ENCODE data around the gene SELENOH.
A peak's percentile ranks its signal among the peaks of the same experiment; 100 is the strongest.
"Not testable (repeated sequence)": the region's sequence is repeated elsewhere in the genome, so short reads cannot be mapped to it uniquely, and the experiment has no call there.

The SELENOH gene, protein sequence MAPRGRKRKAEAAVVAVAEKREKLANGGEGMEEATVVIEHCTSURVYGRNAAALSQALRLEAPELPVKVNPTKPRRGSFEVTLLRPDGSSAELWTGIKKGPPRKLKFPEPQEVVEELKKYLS

DNA sequence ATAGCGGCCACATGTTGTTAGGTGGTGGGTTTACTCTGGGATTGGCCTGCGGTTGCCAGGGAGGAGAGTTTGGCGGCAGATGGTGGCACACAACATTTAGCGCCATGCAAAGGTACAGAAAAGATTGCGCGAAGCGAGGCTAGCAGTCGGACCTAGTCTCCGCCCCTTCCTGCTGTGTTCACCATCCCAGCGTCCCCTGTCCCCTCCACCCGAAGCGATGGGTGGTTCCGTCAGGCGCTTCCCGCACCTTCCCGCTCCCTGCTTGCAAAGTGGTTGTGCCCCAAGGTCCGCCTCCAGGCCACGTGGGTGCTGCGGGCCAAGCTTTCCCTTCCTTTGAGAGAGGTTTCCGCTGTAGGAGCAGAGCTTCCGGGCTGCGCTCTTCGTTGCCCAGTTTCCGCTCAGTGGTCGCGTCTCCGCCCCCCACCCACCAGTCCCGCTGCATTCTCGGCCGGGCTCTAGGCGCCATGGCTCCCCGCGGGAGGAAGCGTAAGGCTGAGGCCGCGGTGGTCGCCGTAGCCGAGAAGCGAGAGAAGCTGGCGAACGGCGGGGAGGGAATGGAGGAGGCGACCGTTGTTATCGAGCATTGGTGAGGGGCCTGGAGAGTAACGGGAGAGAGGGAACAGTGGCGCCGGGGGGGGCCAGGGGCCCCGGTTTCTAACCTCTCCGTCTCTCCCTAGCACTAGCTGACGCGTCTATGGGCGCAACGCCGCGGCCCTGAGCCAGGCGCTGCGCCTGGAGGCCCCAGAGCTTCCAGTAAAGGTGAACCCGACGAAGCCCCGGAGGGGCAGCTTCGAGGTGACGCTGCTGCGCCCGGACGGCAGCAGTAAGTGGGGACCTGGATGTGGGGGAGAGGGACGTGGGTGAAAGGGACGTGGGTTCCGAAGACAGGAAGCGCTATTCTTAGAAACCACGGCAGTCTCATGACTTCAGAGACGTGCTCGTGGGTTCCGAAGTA lies at the start of gene SELENOH:
Gene SELENOH, plus strand, starts transcription at position 360 of the 955 bp plus-strand sequence. Its CDS starts 105 bp downstream, at position 465.
- peak; percentile 92 to 93 for DNase-seq

DNA sequence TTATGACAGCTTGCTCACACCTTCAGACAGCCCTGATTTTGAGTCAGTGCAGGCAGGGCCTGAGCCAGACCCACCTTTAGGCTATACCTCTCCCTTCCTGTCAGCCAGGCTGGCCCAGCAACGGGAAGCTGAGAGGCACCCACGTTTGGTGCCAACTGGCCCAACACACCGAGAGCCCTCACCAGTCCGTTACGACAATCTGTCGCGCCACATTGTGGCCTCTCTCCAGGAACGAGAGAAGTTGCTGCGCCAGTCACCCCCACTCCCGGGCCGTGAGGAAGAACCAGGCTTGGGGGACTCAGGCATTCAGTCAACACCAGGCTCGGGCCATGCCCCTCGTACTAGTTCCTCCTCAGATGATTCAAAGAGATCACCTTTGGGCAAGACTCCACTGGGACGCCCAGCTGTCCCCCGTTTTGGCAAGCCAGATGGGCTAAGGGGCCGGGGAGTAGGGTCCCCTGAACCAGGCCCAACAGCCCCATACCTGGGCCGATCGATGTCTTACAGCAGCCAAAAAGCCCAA lies 42.4 kb upstream of the SELENOH start:
- no peak for DNase-seq

DNA sequence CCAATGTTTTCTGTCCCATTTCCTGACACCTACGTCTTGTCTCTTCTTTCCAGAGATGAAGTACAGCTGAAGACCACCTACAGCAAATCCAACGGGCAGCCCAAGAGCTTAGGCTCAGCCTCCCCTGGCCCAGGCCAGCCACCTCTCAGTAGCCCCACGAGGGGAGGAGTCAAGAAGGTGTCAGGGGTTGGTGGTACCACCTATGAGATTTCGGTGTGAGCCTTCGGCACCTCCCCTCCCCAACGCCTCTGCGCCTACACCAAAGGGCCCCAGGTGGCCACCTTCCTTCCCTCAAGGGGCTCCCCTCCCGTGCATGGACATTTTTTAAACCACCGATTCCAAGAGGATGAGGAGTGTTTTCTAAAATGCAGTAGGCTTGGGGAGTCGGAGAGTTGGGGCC lies 41.5 kb upstream of the SELENOH start:
- no peak for DNase-seq

DNA sequence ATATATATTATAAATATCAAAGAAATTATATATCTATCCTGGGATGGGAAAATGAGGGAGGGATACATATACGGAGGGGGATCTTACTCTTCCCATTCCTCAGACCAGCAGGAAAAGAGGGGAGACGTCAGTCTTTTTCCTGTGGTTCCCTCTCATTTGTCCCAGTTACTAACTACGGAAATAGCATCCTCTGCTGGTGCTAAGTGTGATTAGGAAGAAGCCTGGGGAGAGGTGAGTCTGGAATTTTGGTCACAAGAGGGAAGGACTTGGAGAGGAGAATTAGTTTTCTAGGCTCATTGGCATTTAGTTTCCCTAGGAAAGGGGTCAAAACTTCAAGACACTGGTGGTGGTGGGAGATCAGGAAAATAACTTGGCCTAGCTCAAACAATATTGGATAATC lies 40.9 kb upstream of the SELENOH start:
- DNase-seq = no peak

DNA sequence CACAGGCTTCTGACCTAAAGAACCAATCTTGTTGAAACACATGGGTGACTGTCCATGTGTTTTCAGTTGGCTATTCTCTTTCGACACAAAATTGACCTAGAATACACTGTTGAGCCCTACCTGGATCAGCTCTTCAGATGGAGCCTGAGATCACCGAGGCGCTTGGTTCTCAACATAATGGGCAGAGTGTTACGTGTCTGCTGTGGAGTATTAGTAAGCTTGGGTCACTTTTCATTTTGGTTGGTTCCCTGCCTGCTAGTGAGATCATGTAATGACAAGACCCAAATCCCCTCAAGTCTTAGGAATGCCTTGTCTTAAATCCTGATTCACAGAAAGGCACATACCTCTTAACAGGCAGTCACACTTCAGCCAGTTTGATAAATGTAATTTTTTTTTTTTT lies 38.0 kb upstream of the SELENOH start:
- DNase-seq = no peak

DNA sequence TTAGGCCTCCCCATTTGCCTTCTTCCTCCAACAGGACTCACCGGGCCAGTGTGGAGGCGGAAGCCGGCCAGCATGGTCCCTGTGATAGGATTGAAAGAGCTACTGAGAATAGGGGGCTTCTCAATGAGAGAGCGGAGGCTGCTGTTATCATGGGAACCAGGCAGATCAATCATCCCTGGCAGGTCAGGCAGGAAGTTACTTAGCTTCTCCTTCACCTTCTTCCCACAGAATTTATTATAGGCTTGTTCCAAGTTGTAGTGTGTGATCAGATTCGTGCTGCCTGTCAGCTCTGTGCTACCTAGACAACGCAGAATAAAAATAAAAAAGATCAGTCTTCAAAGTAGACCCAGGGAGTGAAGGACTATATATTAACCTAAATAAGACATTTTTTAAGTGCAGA lies 36.4 kb upstream of the SELENOH start:
- DNase-seq = no peak

DNA sequence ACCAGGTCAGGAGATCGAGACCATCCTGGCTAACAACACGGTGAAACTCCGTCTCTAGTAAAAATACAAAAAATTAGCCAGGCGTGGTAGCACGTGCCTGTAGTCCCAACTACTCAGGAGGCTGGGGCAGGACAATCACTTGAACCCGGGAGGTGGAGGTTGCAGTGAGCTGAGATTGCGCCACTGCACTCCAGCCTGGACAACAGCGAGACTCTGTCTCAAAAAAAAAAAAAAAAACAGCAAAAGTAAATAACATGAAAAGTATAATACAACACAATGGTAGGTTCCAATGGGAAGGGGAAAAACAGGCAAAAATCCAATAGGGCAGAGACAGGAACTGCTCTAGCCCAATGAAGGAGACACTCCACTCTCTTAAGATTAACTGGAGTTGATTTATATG lies 35.9 kb upstream of the SELENOH start:
- not testable (repeated sequence) for DNase-seq

DNA sequence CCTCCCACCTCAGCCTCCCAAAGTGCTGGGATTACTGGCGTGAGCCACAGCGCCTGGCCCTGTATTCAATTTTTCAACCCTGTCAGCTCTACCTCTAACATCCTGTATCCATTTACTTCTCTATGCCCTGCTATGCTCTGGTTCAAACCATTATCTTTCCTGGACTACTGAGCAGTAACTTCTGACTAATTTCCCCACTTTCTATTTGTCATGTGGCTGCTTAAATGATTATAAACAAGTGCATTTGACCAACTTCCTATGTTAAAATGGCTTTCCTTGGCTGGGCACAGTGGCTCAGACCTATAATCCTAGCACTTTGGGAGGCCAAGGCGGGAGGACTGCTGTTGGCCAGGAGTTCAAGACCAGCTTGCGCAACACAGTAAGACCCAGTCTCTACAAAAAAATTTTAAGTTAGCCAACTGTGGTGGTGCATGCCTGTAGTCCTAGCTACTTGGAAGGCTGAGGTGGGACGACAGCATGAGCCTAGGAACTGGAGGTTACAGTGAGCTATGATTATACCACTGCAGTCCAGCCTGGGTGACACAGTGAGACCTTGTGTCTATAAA lies 31.4 kb upstream of the SELENOH start:
- DNase-seq = no peak

DNA sequence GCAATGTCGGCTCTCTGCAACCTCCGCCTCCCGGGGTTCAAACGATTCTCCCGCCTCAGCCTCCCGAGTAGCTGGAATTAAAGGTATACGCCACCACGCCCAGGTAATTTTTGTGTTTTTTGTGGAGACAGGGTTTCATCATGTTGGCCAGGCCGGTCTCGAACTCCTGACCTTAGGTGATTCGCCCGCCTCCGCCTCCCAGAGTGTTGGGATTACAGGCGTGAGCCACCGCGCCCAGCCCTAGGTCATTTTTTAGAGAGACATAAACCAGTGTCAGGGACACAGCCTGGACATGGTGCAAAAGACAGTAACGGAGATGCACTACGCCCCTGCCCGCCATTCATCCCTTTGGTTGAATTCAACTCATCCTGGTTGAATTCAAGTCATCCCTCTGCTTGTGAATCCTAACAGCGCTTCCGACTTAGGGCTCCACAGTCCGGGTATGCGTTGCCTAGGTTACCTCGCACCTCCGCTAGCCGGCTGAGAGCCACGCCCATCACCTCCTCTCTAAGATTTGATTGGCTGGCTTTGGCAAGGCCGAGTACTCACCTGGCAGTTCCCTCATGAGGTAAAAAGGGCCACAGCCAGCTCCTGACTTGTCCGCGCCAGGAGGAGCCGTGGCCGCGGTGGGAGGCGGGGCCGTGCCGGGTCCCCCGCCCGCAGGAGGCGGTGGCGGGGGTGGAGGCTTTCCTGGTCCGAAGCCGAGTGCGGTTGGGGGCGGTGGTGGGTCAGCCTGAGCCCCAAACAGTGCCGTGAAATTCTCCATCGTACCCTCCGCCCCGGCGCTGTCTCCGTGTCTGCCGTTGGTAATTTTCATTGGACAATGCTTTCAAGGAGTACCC lies 29.7 kb upstream of the SELENOH start, which contains the start of gene MED19:
Gene MED19, minus strand, starts transcription at position 802 of the 842 bp plus-strand sequence. Its CDS starts 36 bp downstream, at position 766.
- peak; percentile 62 to 65 for DNase-seq

DNA sequence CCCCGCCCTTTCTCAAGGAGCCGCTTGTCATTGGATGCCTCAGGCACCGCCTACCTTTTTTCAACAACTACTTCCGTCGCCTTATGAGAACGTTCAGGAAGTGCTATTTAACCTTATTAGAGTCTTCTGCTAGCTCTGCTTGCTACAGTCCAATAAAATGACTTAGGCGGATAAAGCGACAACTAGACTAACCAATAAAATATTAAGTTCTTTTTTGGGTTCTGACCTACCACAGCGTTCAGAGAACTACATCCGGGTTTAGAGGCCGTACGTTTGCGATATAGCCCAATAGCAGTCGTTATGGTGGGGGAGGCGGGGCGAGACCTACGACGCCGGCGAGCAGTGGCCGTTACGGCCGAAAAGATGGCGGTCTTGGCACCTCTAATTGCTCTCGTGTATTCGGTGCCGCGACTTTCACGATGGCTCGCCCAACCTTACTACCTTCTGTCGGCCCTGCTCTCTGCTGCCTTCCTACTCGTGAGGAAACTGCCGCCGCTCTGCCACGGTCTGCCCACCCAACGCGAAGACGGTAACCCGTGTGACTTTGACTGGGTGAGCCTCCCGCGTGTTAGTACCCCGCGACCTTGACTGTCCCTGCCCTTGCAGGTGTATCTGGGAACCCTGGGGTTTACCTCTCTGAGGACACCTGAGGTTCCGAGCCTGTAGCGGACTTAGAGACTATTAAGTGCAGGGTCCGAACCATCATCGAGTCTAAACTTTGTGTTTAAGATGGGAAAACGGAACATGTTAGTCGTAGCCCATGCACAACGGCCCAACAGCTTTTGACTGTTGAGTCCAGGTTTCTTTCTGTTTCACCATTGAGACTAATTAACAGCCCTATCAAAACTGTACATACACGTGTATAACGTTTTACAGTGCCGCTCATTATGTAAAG lies 28.8 kb upstream of the SELENOH start, which contains the start of gene TMX2:
Gene TMX2, plus strand, starts transcription at position 338 of the 895 bp plus-strand sequence. Its CDS starts 26 bp downstream, at position 364.
- peak; percentile 84 for DNase-seq

DNA sequence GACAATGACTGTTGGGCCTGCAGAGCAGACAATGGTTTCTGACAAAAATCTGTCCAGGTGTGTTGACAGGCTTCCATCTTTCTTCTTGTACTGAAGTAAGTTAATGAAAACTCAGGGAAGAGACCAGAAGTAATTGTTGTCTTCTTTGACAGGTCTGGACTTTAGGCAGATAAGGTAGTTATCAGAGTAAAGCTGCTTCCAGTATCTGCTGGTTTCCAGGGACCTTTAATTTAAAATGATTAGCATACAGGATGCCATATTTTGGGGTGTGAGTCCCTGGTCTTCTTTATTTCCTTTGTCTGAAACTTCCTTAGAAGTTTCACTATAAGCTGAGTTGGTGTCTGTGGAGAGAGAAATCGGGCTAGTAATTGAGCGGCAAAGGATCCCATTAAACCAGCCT lies 27.5 kb upstream of the SELENOH start:
- no peak for DNase-seq

DNA sequence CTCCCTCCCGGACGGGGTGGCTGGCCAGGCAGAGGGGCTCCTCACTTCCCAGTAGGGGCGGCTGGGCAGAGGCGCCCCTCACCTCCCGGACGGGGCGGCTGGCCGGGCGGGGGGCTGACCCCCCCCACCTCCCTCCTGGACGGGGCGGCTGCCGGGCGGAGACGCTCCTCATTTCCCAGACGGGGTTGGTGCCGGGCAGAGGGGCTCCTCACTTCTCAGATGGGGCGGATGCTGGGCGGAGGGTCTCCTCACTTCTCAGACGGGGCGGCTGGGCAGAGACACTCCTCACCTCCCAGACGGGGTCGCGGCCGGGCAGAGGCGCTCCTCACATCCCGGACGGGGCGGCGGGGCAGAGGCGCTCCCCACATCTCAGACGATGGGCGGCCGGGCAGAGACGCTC lies 24.6 kb upstream of the SELENOH start:
- DNase-seq = not testable (repeated sequence)

DNA sequence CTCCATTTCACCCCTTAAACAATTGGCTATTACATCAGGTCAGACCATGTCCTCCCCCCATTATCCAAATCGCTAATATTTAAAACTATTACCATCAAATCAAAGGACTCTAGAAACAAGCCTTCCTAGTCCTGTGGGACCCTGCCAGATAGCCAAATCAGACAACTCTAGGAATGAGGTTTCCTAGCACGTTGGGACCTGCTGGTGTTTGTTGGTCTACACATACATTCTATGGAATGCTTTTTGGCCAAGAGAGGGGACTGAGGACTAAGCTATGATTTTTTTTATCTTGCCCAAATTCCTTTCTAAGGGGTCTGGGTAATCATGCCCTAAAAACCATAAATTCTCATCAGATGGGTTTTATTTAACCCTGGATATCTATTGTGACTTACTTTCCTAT lies 14.1 kb upstream of the SELENOH start:
- DNase-seq = no peak

DNA sequence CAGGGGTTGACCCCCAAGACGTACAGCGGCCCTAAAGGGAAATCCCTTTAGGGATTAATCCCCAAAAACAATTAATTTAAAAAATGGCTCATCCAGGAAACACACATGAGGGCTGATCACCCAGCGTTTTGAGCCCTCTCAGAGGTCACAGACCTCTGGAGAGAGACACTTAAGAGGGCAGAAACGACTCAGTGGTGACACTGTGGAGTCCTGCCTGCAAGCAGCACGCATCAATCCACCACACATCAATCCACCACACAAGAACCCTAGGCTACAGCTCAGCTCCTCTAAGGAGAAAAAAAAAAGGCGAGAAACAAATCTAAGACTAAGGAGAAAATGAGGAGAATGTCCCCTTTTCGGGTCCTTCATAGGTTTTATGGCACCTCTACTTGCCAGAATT lies 12.5 kb upstream of the SELENOH start:
- no peak for DNase-seq

DNA sequence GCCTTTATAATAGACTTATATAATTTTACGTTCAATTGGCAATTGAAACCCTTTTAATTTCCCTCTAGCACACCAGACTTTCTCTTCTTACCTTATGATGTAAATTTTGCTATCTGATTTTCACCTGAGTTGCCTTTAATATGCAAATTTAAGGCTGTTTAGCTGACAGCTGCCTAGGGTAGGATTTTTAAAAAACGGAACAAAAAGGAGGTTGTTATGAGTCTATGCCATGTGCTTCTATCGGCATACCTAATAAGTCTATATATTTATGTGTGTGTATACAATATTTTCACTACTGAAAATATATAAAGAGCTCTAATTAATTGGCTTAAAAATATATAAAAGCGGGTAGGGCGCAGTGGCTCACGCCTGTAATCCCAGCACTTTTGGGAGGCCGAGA lies 11.8 kb upstream of the SELENOH start:
- no peak for DNase-seq

DNA sequence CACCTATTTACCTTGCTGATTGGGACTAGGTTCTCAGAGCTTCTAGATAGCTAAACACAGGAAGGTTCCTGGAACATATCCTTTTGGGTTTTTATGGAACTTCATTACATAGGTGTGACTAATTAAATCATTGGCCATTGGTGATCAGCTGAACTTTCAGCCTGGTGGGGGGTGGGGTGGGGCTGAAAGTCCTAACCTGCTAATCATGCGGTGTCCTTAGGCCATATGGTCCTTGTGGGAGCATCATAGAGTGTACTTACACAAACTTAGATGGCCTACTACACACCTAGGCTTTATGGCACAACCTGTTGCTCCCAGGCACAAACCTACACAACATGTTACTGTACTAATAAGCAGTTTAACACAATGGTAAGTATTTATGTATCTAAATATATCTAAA lies 8.6 kb upstream of the SELENOH start:
- DNase-seq = no peak

DNA sequence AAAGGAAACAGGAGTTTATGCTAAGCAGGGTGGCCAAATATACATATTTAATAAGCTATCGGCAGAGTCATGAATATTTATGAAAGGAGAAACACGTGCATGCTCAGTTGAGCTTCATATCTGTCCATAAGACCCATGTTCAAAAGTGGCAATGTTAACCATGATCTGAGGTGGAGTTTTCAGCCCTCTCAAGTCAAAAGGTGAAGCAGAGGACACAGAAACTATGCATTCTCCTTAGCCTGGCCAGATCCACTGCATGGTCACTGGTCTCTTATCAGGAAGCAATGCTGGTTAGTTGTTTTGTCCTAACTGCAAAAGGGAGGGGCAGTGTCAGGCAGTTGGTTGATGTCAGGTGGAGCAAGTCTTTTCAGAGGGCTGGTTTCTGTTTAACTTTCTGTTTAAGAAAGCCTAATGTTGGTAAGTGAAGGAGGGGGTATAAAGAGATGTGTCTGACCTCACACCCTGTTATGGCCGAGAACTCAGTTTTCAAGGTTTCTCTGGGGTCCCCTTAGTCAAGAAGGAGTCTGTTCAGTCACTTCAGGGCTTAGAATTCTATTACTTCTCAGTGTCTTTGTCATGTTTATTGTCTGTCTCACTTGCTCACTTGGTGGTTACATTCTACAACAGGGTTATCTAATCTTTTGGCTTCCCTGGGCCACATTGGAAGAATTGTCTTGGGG lies 5.5 kb upstream of the SELENOH start:
- DNase-seq = no peak

DNA sequence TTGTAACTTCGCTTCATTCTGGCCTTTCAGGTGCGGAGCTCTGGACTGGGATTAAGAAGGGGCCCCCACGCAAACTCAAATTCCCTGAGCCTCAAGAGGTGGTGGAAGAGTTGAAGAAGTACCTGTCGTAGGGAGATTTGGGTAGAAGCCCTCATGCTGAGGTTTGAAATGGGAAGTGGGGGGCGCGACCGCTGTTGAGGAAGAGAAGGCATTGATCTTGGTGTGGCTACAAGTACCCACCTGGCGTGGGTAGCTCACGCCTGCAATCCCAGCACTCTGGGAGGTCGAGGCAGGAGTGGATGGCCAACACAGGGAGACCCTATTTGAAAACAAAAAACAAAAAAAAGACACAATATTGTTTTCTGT lies 779 bp downstream of the SELENOH start:
- DNase-seq = no peak

DNA sequence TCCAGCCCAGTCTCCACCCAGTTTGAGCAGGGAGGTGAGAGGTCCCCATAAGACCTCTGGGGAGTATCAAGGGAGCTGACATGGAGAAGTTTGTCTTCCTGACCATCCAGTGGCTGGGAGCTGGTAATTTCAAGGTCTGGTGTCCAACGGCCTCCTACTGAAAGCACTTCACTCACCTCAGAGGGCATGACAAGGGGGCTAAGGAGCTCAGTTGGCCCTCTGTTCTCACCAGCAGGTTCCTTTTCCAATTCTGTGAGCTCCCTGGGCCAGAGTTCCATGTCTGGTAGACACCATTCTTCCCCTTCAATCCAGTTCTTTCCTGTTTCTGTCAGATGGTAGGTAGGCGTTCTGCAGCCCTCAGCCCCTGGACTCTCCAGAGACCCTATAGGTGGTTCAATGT lies 3.1 kb downstream of the SELENOH start:
- no peak for DNase-seq

DNA sequence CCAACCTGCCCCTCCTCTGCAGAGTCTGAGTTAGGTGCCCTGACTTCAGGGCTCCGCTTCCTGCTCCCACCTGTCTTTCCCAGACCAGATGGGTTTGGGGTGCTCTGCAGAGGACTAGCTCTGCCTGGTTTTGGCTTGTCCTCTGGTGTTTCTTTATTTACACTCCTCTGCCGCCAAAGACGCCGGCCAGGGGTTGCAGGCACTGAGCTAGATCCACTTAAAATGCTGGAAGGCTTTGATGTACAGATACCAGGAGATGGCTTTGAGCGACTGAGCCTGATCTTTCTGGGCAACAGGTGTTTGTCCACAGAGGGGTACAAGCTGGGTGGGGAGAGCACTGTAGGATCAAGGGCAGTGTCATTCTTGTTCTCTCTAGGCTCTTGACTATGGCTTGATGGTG lies 3.9 kb downstream of the SELENOH start:
- DNase-seq = no peak

DNA sequence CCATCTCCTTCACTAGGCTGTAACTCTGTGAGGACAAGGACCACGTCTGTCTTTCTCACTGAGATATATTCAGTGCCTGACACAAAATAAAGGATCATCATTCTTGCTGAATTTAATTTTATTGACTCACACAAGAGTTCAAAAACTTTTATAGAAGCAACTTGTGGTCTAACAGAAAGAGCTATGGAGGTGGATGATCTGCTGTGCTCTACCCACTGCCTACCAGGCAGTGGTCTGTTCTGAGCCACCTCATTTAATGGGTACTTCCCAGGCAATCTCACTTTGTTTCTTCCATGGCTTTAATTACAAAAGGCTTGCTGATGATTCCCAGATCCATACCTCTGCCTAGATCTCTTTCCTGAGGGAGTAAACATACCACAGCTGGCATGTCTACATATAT lies 5.6 kb downstream of the SELENOH start:
- no peak for DNase-seq
